Gastrocnemius medialis (tissue), 4 donors: Measurements from ENCODE around the gene PPP2R2B.

ENCODE experiments used
- POLR2A ChIP-seq, 2 donors: fragments of 450-650 bp; IDR thresholded peaks; one replicate each; pipeline ENCODE4 v1.6.1; 2017; ENCODE audit warnings: antibody characterized with exemption in 2 of 2, mild to moderate bottlenecking in 2 of 2, moderate library complexity in 2 of 2
- TF ChIP-seq, protein P1 (sequence below), 5 experiments: fragments of 450-650 bp in 3 of 5; fragments of 200-600 bp in 2 of 5; sonication (generic) in 2 of 5; IDR thresholded peaks in 4 of 5; conservative IDR thresholded peaks in 1 of 5; 1 replicate in 4 of 5; 2 replicates in 1 of 5; pipeline ENCODE4 v1.5.1; 2016 to 2019; ENCODE audit warnings: antibody characterized with exemption in 5 of 5, mild to moderate bottlenecking in 3 of 5, moderate library complexity in 3 of 5

GRCh38 chr5:146682899-146683532, 195.5 kb downstream of the PPP2R2B start:
- TF ChIP-seq, protein P1, sequence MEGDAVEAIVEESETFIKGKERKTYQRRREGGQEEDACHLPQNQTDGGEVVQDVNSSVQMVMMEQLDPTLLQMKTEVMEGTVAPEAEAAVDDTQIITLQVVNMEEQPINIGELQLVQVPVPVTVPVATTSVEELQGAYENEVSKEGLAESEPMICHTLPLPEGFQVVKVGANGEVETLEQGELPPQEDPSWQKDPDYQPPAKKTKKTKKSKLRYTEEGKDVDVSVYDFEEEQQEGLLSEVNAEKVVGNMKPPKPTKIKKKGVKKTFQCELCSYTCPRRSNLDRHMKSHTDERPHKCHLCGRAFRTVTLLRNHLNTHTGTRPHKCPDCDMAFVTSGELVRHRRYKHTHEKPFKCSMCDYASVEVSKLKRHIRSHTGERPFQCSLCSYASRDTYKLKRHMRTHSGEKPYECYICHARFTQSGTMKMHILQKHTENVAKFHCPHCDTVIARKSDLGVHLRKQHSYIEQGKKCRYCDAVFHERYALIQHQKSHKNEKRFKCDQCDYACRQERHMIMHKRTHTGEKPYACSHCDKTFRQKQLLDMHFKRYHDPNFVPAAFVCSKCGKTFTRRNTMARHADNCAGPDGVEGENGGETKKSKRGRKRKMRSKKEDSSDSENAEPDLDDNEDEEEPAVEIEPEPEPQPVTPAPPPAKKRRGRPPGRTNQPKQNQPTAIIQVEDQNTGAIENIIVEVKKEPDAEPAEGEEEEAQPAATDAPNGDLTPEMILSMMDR (IDR thresholded peaks at IDR 0.05 in 4 of 5, conservative IDR thresholded peaks at IDR 0.05 in 1 of 5): no peak
- no peak for TF ChIP-seq POLR2A (IDR thresholded peaks at IDR 0.05)
